Measurements from ENCODE around the gene NFIX.

DNA sequence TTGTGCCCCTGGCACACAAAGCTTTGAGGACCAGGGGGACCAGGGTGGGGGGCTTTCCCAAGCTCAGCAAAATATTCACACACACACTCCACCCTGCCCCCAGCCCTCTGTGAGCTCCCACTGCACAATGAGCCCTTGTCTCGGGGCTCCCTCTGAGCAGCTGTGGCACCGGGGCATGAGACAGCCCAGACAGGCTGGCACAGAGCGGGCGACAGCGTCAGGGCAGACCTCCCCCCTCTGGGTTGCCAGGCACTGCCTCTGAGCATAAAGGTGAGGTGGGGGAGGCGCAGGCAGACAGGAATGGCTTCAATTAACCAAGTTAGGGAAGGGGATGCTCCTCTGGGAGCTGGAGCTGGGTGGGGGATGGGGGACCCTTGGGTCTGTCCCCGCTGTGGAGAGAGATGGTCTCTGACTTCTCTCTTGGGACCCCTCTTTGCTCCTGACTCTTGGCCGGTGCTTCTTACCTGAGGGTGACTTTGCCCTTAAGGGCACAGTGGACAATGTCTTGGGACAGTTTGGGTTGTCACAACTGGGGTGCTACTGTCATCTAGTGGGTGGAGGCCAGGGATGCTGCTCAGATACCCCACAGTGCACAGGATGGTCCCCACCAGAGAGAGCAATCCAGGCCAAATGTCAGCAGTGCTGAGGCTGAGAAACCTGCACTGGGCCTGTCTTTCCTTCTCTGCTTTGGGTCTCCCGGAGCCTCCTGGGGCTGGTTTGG, 77.1 kb downstream of the NFIX start:
- TF ChIP-seq, protein P1, sequence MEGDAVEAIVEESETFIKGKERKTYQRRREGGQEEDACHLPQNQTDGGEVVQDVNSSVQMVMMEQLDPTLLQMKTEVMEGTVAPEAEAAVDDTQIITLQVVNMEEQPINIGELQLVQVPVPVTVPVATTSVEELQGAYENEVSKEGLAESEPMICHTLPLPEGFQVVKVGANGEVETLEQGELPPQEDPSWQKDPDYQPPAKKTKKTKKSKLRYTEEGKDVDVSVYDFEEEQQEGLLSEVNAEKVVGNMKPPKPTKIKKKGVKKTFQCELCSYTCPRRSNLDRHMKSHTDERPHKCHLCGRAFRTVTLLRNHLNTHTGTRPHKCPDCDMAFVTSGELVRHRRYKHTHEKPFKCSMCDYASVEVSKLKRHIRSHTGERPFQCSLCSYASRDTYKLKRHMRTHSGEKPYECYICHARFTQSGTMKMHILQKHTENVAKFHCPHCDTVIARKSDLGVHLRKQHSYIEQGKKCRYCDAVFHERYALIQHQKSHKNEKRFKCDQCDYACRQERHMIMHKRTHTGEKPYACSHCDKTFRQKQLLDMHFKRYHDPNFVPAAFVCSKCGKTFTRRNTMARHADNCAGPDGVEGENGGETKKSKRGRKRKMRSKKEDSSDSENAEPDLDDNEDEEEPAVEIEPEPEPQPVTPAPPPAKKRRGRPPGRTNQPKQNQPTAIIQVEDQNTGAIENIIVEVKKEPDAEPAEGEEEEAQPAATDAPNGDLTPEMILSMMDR (IDR thresholded peaks at IDR 0.05; ENCODE audit: borderline replicate concordance, extremely low read depth, low read length, poor library complexity, severe bottlenecking): no peak
- TF ChIP-seq EZH2 (IDR thresholded peaks at IDR 0.05; ENCODE audit: borderline replicate concordance, low read depth, low read length, severe bottlenecking): no peak
